HG03196 (cell line): ENCODE measurements around the gene NFATC3.

Experiments used
- ATAC-seq: cut with Tn5 transposase; IDR thresholded peaks from one replicate; pipeline ENCODE4 v1.9.1; 2021; ENCODE audit not compliant: unreplicated experiment

The NFATC3 gene

GRCh38 chr16:68072038-68072695 is 13.0 kb upstream of the NFATC3 start:
- ATAC-seq, result no peak

GRCh38 chr16:68073902-68074760 is 11.0 kb upstream of the NFATC3 start:
- peak; percentile 2 for ATAC-seq

GRCh38 chr16:68074850-68075555 is 10.2 kb upstream of the NFATC3 start:
- peak; percentile 67 for ATAC-seq

GRCh38 chr16:68075980-68076379 is 9.2 kb upstream of the NFATC3 start:
- no peak for ATAC-seq

GRCh38 chr16:68076560-68076959 is 8.6 kb upstream of the NFATC3 start:
- no peak for ATAC-seq

GRCh38 chr16:68077866-68078700 is 7.1 kb upstream of the NFATC3 start:
- no peak for ATAC-seq

GRCh38 chr16:68078701-68079375 is 6.3 kb upstream of the NFATC3 start:
- no peak for ATAC-seq

- no peak for ATAC-seq
Measured at GRCh38 chr16:68079376-68079625, 5.9 kb upstream of the NFATC3 start.

- no peak for ATAC-seq
Measured at GRCh38 chr16:68079626-68080344, 5.4 kb upstream of the NFATC3 start.

- ATAC-seq, result no peak
Measured at GRCh38 chr16:68081861-68082628, 3.1 kb upstream of the NFATC3 start.

GRCh38 chr16:68082629-68083238 is 2.4 kb upstream of the NFATC3 start:
- ATAC-seq, result no peak

GRCh38 chr16:68083239-68083781 is 1.9 kb upstream of the NFATC3 start:
- ATAC-seq, result no peak

GRCh38 chr16:68083861-68084503 is 1.2 kb upstream of the NFATC3 start:
- ATAC-seq, result no peak

- ATAC-seq, result peak; percentile 55
Measured at GRCh38 chr16:68084504-68085258, 489 bp upstream of the NFATC3 start.

- no peak for ATAC-seq
Measured at GRCh38 chr16:68086336-68086841, 1.2 kb downstream of the NFATC3 start.

GRCh38 chr16:68086860-68087268 is 1.7 kb downstream of the NFATC3 start:
- no peak for ATAC-seq

- no peak for ATAC-seq
Measured at GRCh38 chr16:68087688-68088087, 2.5 kb downstream of the NFATC3 start.
